DOHH2 (cell line): Measurements from ENCODE around the gene ADAMTS12.

ENCODE experiments used
- H3F3A ChIP-seq: fragments of 200-600 bp; sonication (generic), shearing (Covaris generic); 2 replicates; pipeline ENCODE4 v1.6.0; 2016; ENCODE audit warnings: antibody characterized with exemption, mild to moderate bottlenecking; ENCODE audit not compliant: control insufficient read depth, insufficient read depth
- H3K27ac ChIP-seq: fragments of 200-600 bp; sonication (generic); 2 replicates; pipeline ENCODE4 v1.5.1; 2014; ENCODE audit warnings: low read depth, mild to moderate bottlenecking, low read length, moderate library complexity
- H3K27me3 ChIP-seq: fragments of 200-600 bp; sonication (generic); 2 replicates; pipeline ENCODE4 v1.6.1; 2014; ENCODE audit warnings: mild to moderate bottlenecking, low read length, mixed read lengths; ENCODE audit not compliant: control insufficient read depth
- H3K36me3 ChIP-seq: fragments of 200-600 bp; sonication (generic); 2 replicates; pipeline ENCODE4 v1.6.1; 2014; ENCODE audit warnings: mild to moderate bottlenecking, low read length, moderate library complexity, mixed read lengths; ENCODE audit not compliant: control insufficient read depth
- H3K4me1 ChIP-seq: fragments of 200-600 bp; sonication (generic); 2 replicates; pipeline ENCODE4 v1.6.1; 2014; ENCODE audit warnings: mild to moderate bottlenecking, low read length, mixed read lengths; ENCODE audit not compliant: control insufficient read depth
- H3K4me2 ChIP-seq: fragments of 200-600 bp; sonication (generic); 2 replicates; pipeline ENCODE4 v1.6.0; 2014; ENCODE audit warnings: mild to moderate bottlenecking, low read length, moderate library complexity
- H3K4me3 ChIP-seq: fragments of 200-600 bp; sonication (generic); 2 replicates; pipeline ENCODE4 v1.5.1; 2014; ENCODE audit warnings: mild to moderate bottlenecking, low read length, mixed read lengths
- H3K79me2 ChIP-seq: fragments of 200-600 bp; sonication (generic); 2 replicates; pipeline ENCODE4 v1.6.1; 2014; ENCODE audit warnings: mild to moderate bottlenecking, low read length, mixed read lengths; ENCODE audit not compliant: control insufficient read depth
- H3K9me2 ChIP-seq: fragments of 200-600 bp; sonication (generic); replicated peaks from 2 replicates; pipeline ENCODE4 v1.6.1; 2014; ENCODE audit warnings: mild to moderate bottlenecking, low read length, mixed read lengths; ENCODE audit not compliant: control insufficient read depth
- H3K9me3 ChIP-seq: fragments of 200-600 bp; sonication (generic); 2 replicates; pipeline ENCODE4 v1.6.1; 2014; ENCODE audit warnings: antibody characterized with exemption, low read length, mixed read lengths; ENCODE audit not compliant: control insufficient read depth, insufficient read depth
- H4K20me1 ChIP-seq: fragments of 200-600 bp; sonication (generic); 2 replicates; pipeline ENCODE4 v1.6.0; 2014; ENCODE audit warnings: low read depth, mild to moderate bottlenecking, antibody characterized with exemption, low read length, moderate library complexity; ENCODE audit not compliant: control insufficient read depth, insufficient read depth
- CTCF ChIP-seq: fragments of 200-600 bp; sonication (generic); IDR thresholded peaks from one replicate; pipeline ENCODE4 v1.5.1; 2014; ENCODE audit warnings: antibody characterized with exemption, mild to moderate bottlenecking, low read depth, low read length; ENCODE audit not compliant: poor library complexity, severe bottlenecking
- EZH2phosphoT487 ChIP-seq: fragments of 200-600 bp; sonication (generic); IDR thresholded peaks from 2 replicates; pipeline ENCODE4 v1.6.1; 2017; ENCODE audit warnings: borderline replicate concordance, mild to moderate bottlenecking, antibody characterized with exemption, low read length, moderate library complexity, mixed read lengths

The ADAMTS12 gene

GRCh38 chr5:33748754-33749153 is 143.0 kb downstream of the ADAMTS12 start:
- no peak overlapping the region for H3K27ac ChIP-seq
- no peaks in the 10 kb centered on the region for H3K36me3 ChIP-seq
- no peaks in the 10 kb centered on the region for H4K20me1 ChIP-seq
- H3K4me3 ChIP-seq = no peak overlapping the region
- no peaks in the 10 kb centered on the region for H3K4me1 ChIP-seq
- H3F3A ChIP-seq = no peaks in the 10 kb centered on the region
- H3K9me3 ChIP-seq = no peaks in the 10 kb centered on the region
- H3K9me2 ChIP-seq = no peaks in the 10 kb centered on the region
- H3K27me3 ChIP-seq = no peaks in the 10 kb centered on the region
- no peak overlapping the region for H3K4me2 ChIP-seq
- no peaks in the 10 kb centered on the region for H3K79me2 ChIP-seq
- no peak for TF ChIP-seq EZH2phosphoT487
- no peak for TF ChIP-seq CTCF

- H3K4me1 ChIP-seq = no peaks in the 10 kb centered on the region
- no peaks in the 10 kb centered on the region for H3F3A ChIP-seq
- no peaks in the 10 kb centered on the region for H3K36me3 ChIP-seq
- no peaks in the 10 kb centered on the region for H4K20me1 ChIP-seq
- TF ChIP-seq EZH2phosphoT487 = no peak
- no peak for TF ChIP-seq CTCF
- no peak overlapping the region for H3K27ac ChIP-seq
- H3K27me3 ChIP-seq = no peaks in the 10 kb centered on the region
- no peaks in the 10 kb centered on the region for H3K79me2 ChIP-seq
- no peaks in the 10 kb centered on the region for H3K9me3 ChIP-seq
- no peak overlapping the region for H3K4me3 ChIP-seq
- H3K9me2 ChIP-seq = no peaks in the 10 kb centered on the region
- no peak overlapping the region for H3K4me2 ChIP-seq
These were observed 146.6 kb downstream of the ADAMTS12 start for GRCh38 chr5:33745101-33745770.

GRCh38 chr5:33743099-33743498 is 148.7 kb downstream of the ADAMTS12 start:
- Histone ChIP-seq H3K4me1 (no peaks in the 10 kb centered on the region), H3K36me3 (no peaks in the 10 kb centered on the region), H3K4me2 (no peak overlapping the region), H3K9me3 (no peaks in the 10 kb centered on the region), H3K9me2 (no peaks in the 10 kb centered on the region), H3K4me3 (no peak overlapping the region), H3K27ac (no peak overlapping the region), H4K20me1 (no peaks in the 10 kb centered on the region), H3F3A (no peaks in the 10 kb centered on the region), H3K27me3 (no peaks in the 10 kb centered on the region), H3K79me2 (no peaks in the 10 kb centered on the region)
- TF ChIP-seq EZH2phosphoT487 (no peak), CTCF (no peak)
